Effector CD8-positive, alpha-beta T cell (primary cell): ENCODE results near the gene IMPA2.
A peak's percentile ranks its signal among the peaks of the same experiment; 100 is the strongest.

Experiments used
- DNase-seq: peaks from one replicate; lab custom pipeline; 2025; lab: John Stamatoyannopoulos, UW

Gene IMPA2

GRCh38 chr18:11989966-11990380 lies 8.7 kb downstream of the IMPA2 start:
- no peak for DNase-seq

DNA sequence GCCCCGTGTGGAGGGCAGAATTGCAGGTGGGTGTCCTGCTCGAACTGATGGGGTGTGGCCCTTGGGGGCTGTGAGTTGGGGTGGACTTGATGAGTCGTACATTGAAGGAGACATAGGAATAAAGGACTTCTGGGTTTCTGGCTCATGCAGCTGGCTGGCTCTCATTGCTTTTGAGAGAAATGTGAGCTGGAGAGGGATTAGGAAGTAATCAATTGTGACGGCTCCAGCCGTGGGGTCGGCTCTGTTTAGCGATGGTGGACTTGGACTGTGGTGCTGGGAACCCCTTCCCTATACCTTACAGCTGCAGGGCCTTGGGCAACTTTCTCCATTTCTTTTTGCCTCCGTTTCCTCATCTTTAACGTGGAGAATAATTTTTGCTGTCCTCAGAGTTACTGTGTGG lies 9.2 kb downstream of the IMPA2 start:
- no peak for DNase-seq

- no peak for DNase-seq
These were observed 9.9 kb downstream of the IMPA2 start for GRCh38 chr18:11991021-11991795.

DNA sequence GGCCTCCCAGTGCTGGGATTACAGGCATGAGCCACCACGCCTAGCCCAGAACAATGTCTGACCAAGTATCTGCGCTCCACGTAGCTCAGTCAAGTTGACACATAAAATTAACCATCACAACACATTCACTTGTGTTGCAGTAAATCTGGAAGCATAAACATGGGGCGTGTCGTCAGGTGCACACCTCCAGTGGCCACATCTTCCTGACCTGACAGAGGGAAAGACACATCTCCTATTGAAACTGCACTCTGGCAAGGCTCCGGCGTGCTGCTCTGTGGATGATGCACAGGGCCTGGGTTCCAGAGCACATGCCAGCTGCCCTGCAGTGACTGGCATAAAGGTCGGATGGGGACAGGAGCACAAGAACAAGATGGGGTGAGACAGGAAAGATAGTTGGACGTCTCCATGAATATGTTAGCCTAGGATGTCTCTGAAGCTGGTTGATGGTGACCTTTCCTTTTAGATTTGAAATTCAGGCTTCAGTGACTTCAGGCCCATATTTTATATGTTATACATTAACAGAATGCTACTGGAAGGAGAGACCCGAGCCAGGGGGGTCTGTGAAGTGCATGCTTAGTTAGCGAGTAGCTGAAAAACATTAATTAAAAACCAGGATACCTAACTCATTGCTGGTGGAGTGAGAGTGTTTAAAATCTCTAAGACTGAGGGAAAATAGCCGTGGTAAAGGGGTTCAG lies 10.9 kb downstream of the IMPA2 start:
- no peak for DNase-seq

DNA sequence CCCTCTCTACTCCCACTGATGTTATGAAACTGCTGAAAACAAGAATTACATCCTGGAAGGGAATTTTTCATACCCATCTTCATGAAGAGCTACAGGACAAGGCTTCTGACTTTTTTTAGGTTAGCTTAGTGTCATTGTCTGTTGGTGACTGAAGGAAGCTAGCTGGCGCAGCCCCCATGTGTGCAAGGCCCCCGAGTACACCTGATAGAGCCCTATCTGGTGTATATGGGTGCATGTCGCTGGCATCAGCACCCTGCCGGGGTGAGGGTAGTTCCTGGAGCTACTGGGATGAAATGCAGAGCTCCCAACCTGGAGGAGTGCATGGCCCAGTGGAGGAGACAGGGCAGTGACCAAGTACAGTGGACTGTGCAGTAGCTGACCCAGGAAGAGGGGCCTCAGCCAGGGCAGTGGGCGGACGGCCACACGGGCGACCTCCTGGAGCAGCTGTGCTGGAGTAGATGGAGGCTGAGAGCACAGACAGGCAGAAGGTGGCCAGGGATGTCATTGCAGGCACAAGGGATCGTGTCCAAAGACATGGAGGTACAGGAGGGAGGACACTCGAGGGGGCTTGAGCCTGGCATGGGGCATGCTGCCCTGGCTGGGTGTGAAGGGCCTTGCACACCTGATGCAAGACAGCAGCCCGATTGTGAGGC lies 12.1 kb downstream of the IMPA2 start:
- DNase-seq: no peak

- DNase-seq: no peak
These were observed 13.0 kb downstream of the IMPA2 start for GRCh38 chr18:11994336-11994702.

- DNase-seq: no peak
These were observed 13.6 kb downstream of the IMPA2 start for GRCh38 chr18:11994703-11995444.

DNA sequence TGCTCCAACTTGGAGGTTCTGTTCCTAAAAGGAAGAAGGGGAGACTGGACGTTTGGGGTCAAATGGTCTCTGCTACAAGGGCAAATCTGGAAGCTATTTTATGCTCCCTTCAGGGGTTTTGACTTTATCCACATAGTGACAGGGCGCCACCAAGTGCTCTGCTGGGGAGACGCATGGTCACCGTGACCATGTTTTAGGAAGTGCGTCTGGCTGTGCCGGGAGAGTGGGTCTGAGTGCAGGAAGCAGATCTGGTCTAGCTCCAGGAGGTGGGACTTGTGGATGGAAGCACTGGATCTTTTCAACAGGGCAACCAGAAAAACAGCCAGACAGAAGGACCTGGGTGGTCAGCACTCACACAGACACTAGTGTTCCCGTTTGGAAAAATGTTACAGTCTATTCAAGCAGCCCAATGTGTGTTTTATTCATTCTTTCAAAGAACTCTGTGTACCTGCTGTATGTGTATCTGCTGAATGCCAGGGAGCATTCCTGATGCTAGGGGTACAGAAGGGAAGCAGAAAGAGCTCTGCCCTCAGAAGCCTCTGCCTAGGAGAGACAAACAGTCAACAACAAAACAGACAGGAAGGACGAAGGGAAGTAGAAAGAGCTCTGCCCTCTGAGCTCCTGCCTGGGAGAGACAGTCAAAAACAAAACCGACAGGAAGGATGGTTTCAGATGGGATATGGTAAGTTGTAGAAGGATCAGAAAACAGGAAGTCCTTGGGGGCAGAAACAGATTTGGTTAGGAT lies 14.3 kb downstream of the IMPA2 start:
- peak; percentile 26 for DNase-seq

- no peak for DNase-seq
These were observed 15.0 kb downstream of the IMPA2 start for GRCh38 chr18:11996190-11996754.

DNA sequence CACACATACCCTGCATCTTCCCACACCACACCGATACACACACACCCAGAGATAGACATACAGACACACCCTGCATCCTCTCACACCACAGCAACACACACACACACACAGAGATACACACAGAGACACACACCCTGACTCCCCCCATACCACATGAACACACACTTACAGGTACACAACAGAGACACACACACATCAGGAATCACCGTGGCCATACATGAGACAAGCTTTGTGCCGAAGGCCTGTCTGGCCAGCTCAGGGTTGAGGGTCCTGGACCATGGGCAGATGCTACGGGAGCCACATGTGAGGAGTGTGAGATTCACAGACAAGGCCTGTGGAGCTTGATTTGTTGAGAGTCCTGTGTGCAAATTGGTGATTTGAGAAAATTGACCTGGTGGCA lies 15.6 kb downstream of the IMPA2 start:
- no peak for DNase-seq

GRCh38 chr18:11997466-11997865 lies 16.2 kb downstream of the IMPA2 start:
- DNase-seq: no peak

DNA sequence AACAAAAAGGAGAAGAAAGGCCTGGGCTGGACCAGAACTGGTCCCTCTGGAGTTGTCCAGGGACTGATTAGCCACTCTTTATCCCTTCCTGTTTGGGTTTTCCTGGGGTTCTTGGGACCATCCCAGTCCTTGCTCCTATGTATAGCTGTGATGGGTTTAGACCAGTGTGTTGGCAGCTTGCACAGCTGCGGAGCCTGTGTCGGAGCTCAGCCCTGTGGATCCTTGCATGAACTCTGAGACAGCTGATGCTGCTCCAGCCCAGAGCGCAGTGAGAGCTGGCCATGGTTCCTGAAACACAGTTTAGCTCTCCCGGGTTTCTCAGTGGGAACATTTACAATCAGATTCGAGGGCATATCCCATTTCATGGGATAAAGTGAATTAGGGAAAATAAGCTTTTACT lies 16.9 kb downstream of the IMPA2 start:
- no peak for DNase-seq

DNA sequence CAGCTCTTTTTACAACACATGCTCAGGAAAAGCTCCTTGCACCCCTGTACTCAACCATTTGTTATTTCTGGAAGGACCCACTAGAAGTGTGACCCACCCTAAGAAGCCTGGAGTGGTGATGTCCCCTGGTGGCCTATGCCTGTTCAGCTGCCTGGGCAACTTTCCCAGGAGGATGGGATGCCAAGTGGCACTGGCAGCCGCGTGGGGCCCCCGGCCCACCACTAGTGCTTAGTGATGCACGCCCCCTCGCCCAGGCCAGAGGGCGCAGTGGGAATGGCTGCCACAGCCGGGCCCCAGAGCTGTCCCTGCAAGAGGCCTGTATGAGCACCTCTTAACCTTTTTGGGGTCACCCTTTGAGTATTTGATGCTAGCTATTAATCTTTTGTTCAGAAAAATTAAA lies 18.1 kb downstream of the IMPA2 start:
- no peak for DNase-seq

GRCh38 chr18:12000072-12000659 lies 18.9 kb downstream of the IMPA2 start:
- DNase-seq: no peak

- no peak for DNase-seq
These were observed 20.1 kb downstream of the IMPA2 start for GRCh38 chr18:12001421-12001820.

DNA sequence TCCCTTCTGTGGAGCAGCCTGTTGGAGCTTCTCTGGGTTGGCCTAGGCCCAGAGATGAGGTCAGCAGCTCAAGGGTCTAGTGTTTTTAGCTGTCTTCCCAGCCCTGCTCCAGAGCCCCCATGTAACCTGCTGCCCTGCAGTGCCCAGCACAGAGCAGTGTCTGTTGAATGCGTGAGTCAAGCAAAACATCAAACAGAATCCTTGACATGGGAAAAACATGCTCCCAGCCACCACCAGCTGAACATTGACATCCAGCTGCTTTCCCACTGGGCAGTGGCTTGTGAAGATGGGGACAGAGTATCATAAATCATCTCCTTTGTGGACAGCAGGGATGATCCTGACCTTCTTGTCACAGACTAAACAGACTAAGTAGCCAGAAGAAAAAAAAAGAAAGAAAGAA lies 22.6 kb downstream of the IMPA2 start:
- DNase-seq: no peak

- DNase-seq: no peak
These were observed 24.5 kb downstream of the IMPA2 start for GRCh38 chr18:12005538-12006487.

GRCh38 chr18:12006488-12006840 lies 25.2 kb downstream of the IMPA2 start:
- no peak for DNase-seq

DNA sequence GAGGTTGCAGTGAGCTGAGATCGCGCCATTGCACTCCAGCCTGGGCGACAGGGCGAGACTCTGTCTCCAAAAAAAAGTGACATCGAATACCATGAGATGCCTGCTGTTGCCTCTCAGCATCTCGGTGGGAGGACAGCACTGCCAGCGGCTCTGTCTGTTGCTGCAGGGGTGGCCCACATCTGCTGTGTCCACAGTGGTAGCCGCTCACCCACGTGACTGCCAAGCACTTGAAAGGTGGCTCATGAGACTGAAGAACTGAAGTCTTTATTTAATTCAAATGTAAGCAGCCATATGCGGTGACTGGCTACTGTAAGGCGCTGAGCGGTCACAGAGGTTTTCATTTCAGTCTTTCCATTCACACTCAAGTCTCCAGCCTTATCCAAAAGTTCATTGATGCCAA lies 25.8 kb downstream of the IMPA2 start:
- no peak for DNase-seq
